Measurements from ENCODE around the gene CNTNAP5.

DNA sequence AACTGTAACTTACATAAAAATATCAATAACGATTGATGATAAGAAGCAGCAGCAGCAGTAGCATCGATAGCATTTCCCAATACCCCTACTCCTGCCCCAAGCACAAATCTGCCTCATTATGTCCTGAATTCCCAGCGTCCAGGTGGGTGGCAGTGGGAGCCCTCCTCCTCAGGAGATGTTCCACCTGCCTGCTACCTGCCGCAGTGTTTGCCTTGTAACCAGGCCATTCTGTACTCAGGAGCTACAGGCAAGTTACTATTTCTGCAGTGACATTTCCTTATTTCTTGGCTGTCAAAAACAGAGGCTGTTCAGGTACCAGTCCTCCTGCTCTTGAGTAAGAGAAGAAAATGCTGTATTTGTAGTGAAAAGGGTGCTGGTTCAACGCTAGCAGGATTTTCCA is 236.4 kb downstream of the CNTNAP5 start:
- TF ChIP-seq, protein P1, sequence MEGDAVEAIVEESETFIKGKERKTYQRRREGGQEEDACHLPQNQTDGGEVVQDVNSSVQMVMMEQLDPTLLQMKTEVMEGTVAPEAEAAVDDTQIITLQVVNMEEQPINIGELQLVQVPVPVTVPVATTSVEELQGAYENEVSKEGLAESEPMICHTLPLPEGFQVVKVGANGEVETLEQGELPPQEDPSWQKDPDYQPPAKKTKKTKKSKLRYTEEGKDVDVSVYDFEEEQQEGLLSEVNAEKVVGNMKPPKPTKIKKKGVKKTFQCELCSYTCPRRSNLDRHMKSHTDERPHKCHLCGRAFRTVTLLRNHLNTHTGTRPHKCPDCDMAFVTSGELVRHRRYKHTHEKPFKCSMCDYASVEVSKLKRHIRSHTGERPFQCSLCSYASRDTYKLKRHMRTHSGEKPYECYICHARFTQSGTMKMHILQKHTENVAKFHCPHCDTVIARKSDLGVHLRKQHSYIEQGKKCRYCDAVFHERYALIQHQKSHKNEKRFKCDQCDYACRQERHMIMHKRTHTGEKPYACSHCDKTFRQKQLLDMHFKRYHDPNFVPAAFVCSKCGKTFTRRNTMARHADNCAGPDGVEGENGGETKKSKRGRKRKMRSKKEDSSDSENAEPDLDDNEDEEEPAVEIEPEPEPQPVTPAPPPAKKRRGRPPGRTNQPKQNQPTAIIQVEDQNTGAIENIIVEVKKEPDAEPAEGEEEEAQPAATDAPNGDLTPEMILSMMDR (IDR thresholded peaks at IDR 0.05), result no peak
- TF ChIP-seq EZH2phosphoT487 (IDR thresholded peaks at IDR 0.05) (no peak), EZH2 (IDR thresholded peaks at IDR 0.05) (no peak)
